ENCODE measurements around the gene B3GAT3.

GRCh38 chr11:62605467-62605866 is 16.3 kb downstream of the B3GAT3 start:
- TF ChIP-seq, protein P1, sequence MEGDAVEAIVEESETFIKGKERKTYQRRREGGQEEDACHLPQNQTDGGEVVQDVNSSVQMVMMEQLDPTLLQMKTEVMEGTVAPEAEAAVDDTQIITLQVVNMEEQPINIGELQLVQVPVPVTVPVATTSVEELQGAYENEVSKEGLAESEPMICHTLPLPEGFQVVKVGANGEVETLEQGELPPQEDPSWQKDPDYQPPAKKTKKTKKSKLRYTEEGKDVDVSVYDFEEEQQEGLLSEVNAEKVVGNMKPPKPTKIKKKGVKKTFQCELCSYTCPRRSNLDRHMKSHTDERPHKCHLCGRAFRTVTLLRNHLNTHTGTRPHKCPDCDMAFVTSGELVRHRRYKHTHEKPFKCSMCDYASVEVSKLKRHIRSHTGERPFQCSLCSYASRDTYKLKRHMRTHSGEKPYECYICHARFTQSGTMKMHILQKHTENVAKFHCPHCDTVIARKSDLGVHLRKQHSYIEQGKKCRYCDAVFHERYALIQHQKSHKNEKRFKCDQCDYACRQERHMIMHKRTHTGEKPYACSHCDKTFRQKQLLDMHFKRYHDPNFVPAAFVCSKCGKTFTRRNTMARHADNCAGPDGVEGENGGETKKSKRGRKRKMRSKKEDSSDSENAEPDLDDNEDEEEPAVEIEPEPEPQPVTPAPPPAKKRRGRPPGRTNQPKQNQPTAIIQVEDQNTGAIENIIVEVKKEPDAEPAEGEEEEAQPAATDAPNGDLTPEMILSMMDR (IDR thresholded peaks at IDR 0.05): no peak
- TF ChIP-seq EP300 (IDR thresholded peaks at IDR 0.05): no peak

Data from suprapubic skin (tissue), 3 donors.